Measurements from ENCODE around the gene PLXDC1. TPM values are rescaled to one million over a fixed set of nuclear protein-coding genes. Genes with fewer than 3 reads are reported as not detected.

PLXDC1 gene
- polyA plus RNA-seq, 1 experiment, result 1.9 TPM

- no peak for DNase-seq (ENCODE audit: low read depth, low spot score)
- ChIA-PET POLR2A (no interaction called here), CTCF (interaction anchor here (0.6 to 1.8 kb wide), 3 partner anchors 9 to 674 kb away, joined by 4 to 8 read pairs (median 5); no protein-coding TSS in a partner anchor)
- no peak overlapping the region for H3K4me3 ChIP-seq (ENCODE audit: low read depth, low read length)
- no peak for TF ChIP-seq CTCF (IDR thresholded peaks at IDR 0.05; ENCODE audit: low read depth, low read length)
- no peaks in the 10 kb centered on the region for H3K9me3 ChIP-seq (ENCODE audit: control insufficient read depth, insufficient read depth, low read length)
- H3K27me3 ChIP-seq (ENCODE audit: control insufficient read depth, insufficient read depth, low read length), result no peaks in the 10 kb centered on the region
- H3K27ac ChIP-seq (ENCODE audit: low read depth, low read length), result no peak overlapping the region
Observed at GRCh38 chr17:39183720-39184119, 32.3 kb upstream of the PLXDC1 start.

GRCh38 chr17:39183045-39183444 is 31.6 kb upstream of the PLXDC1 start:
- Histone ChIP-seq H3K9me3 (ENCODE audit: control insufficient read depth, insufficient read depth, low read length) (no peaks in the 10 kb centered on the region), H3K27me3 (ENCODE audit: control insufficient read depth, insufficient read depth, low read length) (no peaks in the 10 kb centered on the region), H3K27ac (ENCODE audit: low read depth, low read length) (no peak overlapping the region), H3K4me3 (ENCODE audit: low read depth, low read length) (no peak overlapping the region)
- POLR2A ChIA-PET, result no interaction called here
- no peak for TF ChIP-seq CTCF (IDR thresholded peaks at IDR 0.05; ENCODE audit: low read depth, low read length)
- no peak for DNase-seq (ENCODE audit: low read depth, low spot score)
- CTCF ChIA-PET, result interaction anchor here (1.7 to 1.8 kb wide), 3 partner anchors 8 to 200 kb away, joined by 4 to 8 read pairs (median 4); no protein-coding TSS in a partner anchor

- TF ChIP-seq CTCF (IDR thresholded peaks at IDR 0.05; ENCODE audit: low read depth, low read length), result no peak
- no peaks in the 10 kb centered on the region; the same call in 1 of the 2 replicates for H3K9me3 ChIP-seq (ENCODE audit: control insufficient read depth, insufficient read depth, low read length)
- no peak overlapping the region for H3K4me3 ChIP-seq (ENCODE audit: low read depth, low read length)
- no peaks in the 10 kb centered on the region for H3K27me3 ChIP-seq (ENCODE audit: control insufficient read depth, insufficient read depth, low read length)
- CTCF ChIA-PET, result interaction anchor here (0.7 kb wide), 1 partner anchor 505 kb away, joined by 6 read pairs; no protein-coding TSS in a partner anchor
- POLR2A ChIA-PET, result interaction anchor here (0.6 kb wide), 1 partner anchor 19 kb away, joined by 4 read pairs; the partner anchor contains the start of gene RPL19
- DNase-seq (ENCODE audit: low read depth, low spot score), result no peak
- H3K27ac ChIP-seq (ENCODE audit: low read depth, low read length), result no peak overlapping the region
Observed at GRCh38 chr17:39181303-39181702, 29.9 kb upstream of the PLXDC1 start.

- ChIA-PET POLR2A (no interaction called here), CTCF (interaction anchor here (0.7 to 1.0 kb wide), 2 partner anchors 57 to 196 kb away, joined by 4 to 6 read pairs; no protein-coding TSS in a partner anchor)
- Histone ChIP-seq H3K27ac (ENCODE audit: low read depth, low read length) (no peak overlapping the region), H3K4me3 (ENCODE audit: low read depth, low read length) (no peak overlapping the region), H3K9me3 (ENCODE audit: control insufficient read depth, insufficient read depth, low read length) (no peaks in the 10 kb centered on the region; the same call in 1 of the 2 replicates), H3K27me3 (ENCODE audit: control insufficient read depth, insufficient read depth, low read length) (no peaks in the 10 kb centered on the region)
- DNase-seq (ENCODE audit: low read depth, low spot score), result no peak
- no peak for TF ChIP-seq CTCF (IDR thresholded peaks at IDR 0.05; ENCODE audit: low read depth, low read length)
Observed at GRCh38 chr17:39178536-39178935, 27.1 kb upstream of the PLXDC1 start.

GRCh38 chr17:39177256-39177655 is 25.8 kb upstream of the PLXDC1 start:
- no peak overlapping the region for H3K4me3 ChIP-seq (ENCODE audit: low read depth, low read length)
- H3K27ac ChIP-seq (ENCODE audit: low read depth, low read length), result no peak overlapping the region
- ChIA-PET CTCF (interaction anchor here (5.2 kb wide), 1 partner anchor 11 kb away, joined by 54 read pairs; the partner anchor contains the start of gene ARL5C), POLR2A (no interaction called here)
- no peaks in the 10 kb centered on the region; the same call in 1 of the 2 replicates for H3K9me3 ChIP-seq (ENCODE audit: control insufficient read depth, insufficient read depth, low read length)
- no peak for TF ChIP-seq CTCF (IDR thresholded peaks at IDR 0.05; ENCODE audit: low read depth, low read length)
- no peaks in the 10 kb centered on the region for H3K27me3 ChIP-seq (ENCODE audit: control insufficient read depth, insufficient read depth, low read length)
- no peak for DNase-seq (ENCODE audit: low read depth, low spot score)
